PC-9 (cell line): ENCODE results near the gene CCDC9B. TPM values are rescaled to one million over a fixed set of nuclear protein-coding genes. Genes with fewer than 3 reads are reported as not detected.
A peak's percentile ranks its signal among the peaks of the same experiment; 100 is the strongest.

ENCODE experiments used
- Bru-seq: library from RNA; stranded (reverse); fragments of 400-500 nt; gene quantifications from one replicate; lab custom pipeline; 2021; lab: Mats Ljungman, UMichigan
- BruChase-seq, 2 experiments: library from RNA; stranded (reverse); fragments of 400-500 nt; gene quantifications; one replicate each; lab custom pipeline; 2021; lab: Mats Ljungman, UMichigan
- BruUV-seq: library from RNA; stranded (reverse); fragments of 400-500 nt; replicated peaks from 2 replicates; lab custom pipeline; 2021; lab: Mats Ljungman, UMichigan
- CTCF ChIA-PET: fragments of 300-600 bp; sonication (Branson Sonifier 250); formaldehyde crosslinking; loops from one replicate; lab custom pipeline; 2022; ENCODE audit warnings: antibody characterized with exemption; lab: Charles Lee
- POLR2A ChIA-PET: fragments of 300-600 bp; sonication (Branson Sonifier 250); formaldehyde crosslinking; loops from one replicate; lab custom pipeline; 2022; ENCODE audit warnings: antibody characterized with exemption; ENCODE audit not compliant: unreplicated experiment; lab: Charles Lee
- DNase-seq, 2 experiments: peaks; one replicate each; pipeline versions ENCODE4 v3.0.0 to v3.0.0-alpha.2; 2015 to 2022; ENCODE audit warnings: mixed read lengths in 1 of 2
- H2AFZ ChIP-seq: fragments of 200-600 bp; sonication (generic); 2 replicates; pipeline ENCODE4 v1.8.1; 2017; ENCODE audit warnings: antibody characterized with exemption
- H3F3A ChIP-seq: fragments of 200-600 bp; sonication (generic); 2 replicates; pipeline ENCODE4 v1.8.1; 2017; ENCODE audit warnings: antibody characterized with exemption, mild to moderate bottlenecking, low read depth; ENCODE audit not compliant: insufficient read depth
- H3K27ac ChIP-seq: fragments of 200-600 bp; sonication (generic); 2 replicates; pipeline ENCODE4 v1.6.1; 2016; ENCODE audit warnings: mixed run types
- H3K27me3 ChIP-seq: fragments of 200-600 bp; sonication (generic); 2 replicates; pipeline ENCODE4 v1.6.1; 2016; ENCODE audit warnings: low read depth, mixed run types; ENCODE audit not compliant: insufficient read depth
- H3K36me3 ChIP-seq: fragments of 200-600 bp; sonication (generic); 2 replicates; pipeline ENCODE4 v1.6.1; 2016; ENCODE audit warnings: low read depth, mixed run types
- H3K4me1 ChIP-seq: fragments of 200-600 bp; sonication (generic); replicated peaks from 2 replicates; pipeline ENCODE4 v1.6.1; 2016; ENCODE audit warnings: mixed run types; ENCODE audit not compliant: insufficient read depth
- H3K4me2 ChIP-seq: fragments of 200-600 bp; sonication (generic); 2 replicates; pipeline ENCODE4 v1.6.1; 2017; ENCODE audit warnings: mixed run types
- H3K4me3 ChIP-seq: fragments of 200-600 bp; sonication (generic); 2 replicates; pipeline ENCODE4 v1.6.1; 2016; ENCODE audit warnings: mixed run types
- H3K79me2 ChIP-seq: fragments of 200-600 bp; sonication (generic); 2 replicates; pipeline ENCODE4 v1.6.1; 2017; ENCODE audit warnings: low read depth, mixed run types
- H3K9me2 ChIP-seq: fragments of 200-600 bp; sonication (generic); 2 replicates; pipeline ENCODE4 v1.8.1; 2017; ENCODE audit warnings: mild to moderate bottlenecking; ENCODE audit not compliant: insufficient read depth
- H3K9me3 ChIP-seq: fragments of 200-600 bp; sonication (generic); 2 replicates; pipeline ENCODE4 v1.8.1; 2016; ENCODE audit warnings: low read depth; ENCODE audit not compliant: insufficient read depth
- H4K20me1 ChIP-seq: fragments of 200-600 bp; sonication (generic); 2 replicates; pipeline ENCODE4 v1.8.1; 2017; ENCODE audit not compliant: insufficient read depth
- EZH2 ChIP-seq: fragments of 200-600 bp; sonication (generic); IDR thresholded peaks from 2 replicates; pipeline ENCODE4 v1.8.0; 2017; ENCODE audit warnings: antibody characterized with exemption, low read depth
- intact Hi-C: fragments of 100-400 bp; cut with micrococcal nuclease; formaldehyde crosslinking; loops from one replicate; pipeline ENCODE4 v1.10.0; 2022; ENCODE audit not compliant: unreplicated experiment
- long read RNA-seq: library from polyadenylated mRNA; stranded (forward); transcript quantifications from one replicate; pipeline ENCODE4 v2.0.0, GENCODE V29; 2022
- total RNA-seq: library from RNA; stranded (reverse); gene quantifications from 2 replicates; pipeline ENCODE4 v1.2.3, GENCODE V29; 2021
- TF ChIP-seq, protein P1 (sequence below): fragments of 200-600 bp; sonication (generic); conservative IDR thresholded peaks from 2 replicates; pipeline ENCODE4 v1.6.1; 2017; ENCODE audit warnings: mixed run types, antibody characterized with exemption, mild to moderate bottlenecking, moderate library complexity

CCDC9B gene
- total RNA-seq (141 and 168 TPM in 2 replicates), Bru-seq, nascent RNA (percentile 90 among the genes with signal in this experiment), BruChase-seq, experiment 1, labeled RNA remaining after a 2-hour chase (percentile 95 among the genes with signal in this experiment), BruChase-seq, experiment 2, labeled RNA remaining after a 6-hour chase (percentile 89 among the genes with signal in this experiment)
- long read RNA-seq, full-length matches to known transcripts, result 8 of 15 reads
- long read RNA-seq, partial matches to known transcripts, result 3 of 15 reads
- long read RNA-seq, other reads (novel, unspliced or antisense), result 4 of 15 reads

DNA sequence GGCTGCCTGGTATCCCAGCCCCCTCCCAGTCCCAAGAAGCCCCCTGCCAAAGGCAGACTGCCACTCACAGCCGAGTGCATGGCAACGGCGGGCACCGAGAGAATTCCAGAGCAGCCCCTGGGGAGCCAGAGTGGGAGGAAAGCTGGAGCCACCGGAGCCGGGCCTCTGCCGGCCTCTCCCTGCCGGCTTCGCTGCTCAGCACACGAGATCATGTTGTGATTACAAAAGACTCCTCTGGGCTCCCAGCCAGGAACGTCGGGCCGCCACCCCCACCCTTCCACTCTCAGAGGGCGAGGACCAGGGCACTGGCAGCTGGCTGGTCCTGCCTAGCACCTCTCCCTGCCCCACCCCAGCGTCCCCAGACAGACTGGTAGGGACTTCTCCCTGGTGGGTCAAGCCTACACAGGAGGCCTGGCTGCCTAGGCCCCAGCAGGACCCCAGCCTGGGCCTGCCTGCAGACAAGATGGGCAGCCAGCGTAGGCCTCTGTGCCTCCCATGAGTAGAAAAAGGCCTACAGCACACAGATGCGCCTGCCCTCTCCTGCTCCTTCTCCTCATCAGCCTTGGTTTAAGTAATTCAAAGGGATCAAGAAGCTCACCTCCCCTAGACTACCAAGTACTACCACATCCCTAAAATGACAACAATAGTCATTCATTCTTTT is at the start of gene CCDC9B:
Gene CCDC9B (minus strand): TSS at position 200 of the 661 bp plus-strand sequence. CDS start 120 bp downstream, at position 80.
- H3K9me3 ChIP-seq, result no peaks in the 10 kb centered on the region
- H3K27ac ChIP-seq, result peak within 1 kb of the TSS; percentile 91
- DNase-seq, result peak; percentile 81 to 95
- no peaks in the 10 kb centered on the region for H3K27me3 ChIP-seq
- H3K36me3 ChIP-seq, result peaks cover 14% of the 10 kb centered on the region; the same call in 1 of the 2 replicates
- H3K4me2 ChIP-seq, result peak within 1 kb of the TSS; percentile 90
- intact Hi-C loops, result no loop called here
- no peaks in the 10 kb centered on the region for H4K20me1 ChIP-seq
- TF ChIP-seq EZH2, result no peak
- TF ChIP-seq, protein P1, sequence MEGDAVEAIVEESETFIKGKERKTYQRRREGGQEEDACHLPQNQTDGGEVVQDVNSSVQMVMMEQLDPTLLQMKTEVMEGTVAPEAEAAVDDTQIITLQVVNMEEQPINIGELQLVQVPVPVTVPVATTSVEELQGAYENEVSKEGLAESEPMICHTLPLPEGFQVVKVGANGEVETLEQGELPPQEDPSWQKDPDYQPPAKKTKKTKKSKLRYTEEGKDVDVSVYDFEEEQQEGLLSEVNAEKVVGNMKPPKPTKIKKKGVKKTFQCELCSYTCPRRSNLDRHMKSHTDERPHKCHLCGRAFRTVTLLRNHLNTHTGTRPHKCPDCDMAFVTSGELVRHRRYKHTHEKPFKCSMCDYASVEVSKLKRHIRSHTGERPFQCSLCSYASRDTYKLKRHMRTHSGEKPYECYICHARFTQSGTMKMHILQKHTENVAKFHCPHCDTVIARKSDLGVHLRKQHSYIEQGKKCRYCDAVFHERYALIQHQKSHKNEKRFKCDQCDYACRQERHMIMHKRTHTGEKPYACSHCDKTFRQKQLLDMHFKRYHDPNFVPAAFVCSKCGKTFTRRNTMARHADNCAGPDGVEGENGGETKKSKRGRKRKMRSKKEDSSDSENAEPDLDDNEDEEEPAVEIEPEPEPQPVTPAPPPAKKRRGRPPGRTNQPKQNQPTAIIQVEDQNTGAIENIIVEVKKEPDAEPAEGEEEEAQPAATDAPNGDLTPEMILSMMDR, result no peak
- peaks cover 55% of the 10 kb centered on the region for H3F3A ChIP-seq
- H3K79me2 ChIP-seq, result peaks cover 51% of the 10 kb centered on the region
- H3K4me3 ChIP-seq, result peak within 1 kb of the TSS; percentile 94
- H3K9me2 ChIP-seq, result no peaks in the 10 kb centered on the region
- H2AFZ ChIP-seq, result no peak within 1 kb of the TSS
- peaks cover 69% of the 10 kb centered on the region for H3K4me1 ChIP-seq
- ChIA-PET POLR2A (interaction anchor here (0.5 to 0.7 kb wide), 4 partner anchors 45 to 295 kb away, joined by 3 to 5 read pairs (median 4); no protein-coding TSS in a partner anchor), CTCF (interaction anchor here (0.6 to 2.0 kb wide), 3 partner anchors 13 to 66 kb away, joined by 3 to 7 read pairs (median 3); no protein-coding TSS in a partner anchor)
- BruUV-seq, result no TSS peak

DNA sequence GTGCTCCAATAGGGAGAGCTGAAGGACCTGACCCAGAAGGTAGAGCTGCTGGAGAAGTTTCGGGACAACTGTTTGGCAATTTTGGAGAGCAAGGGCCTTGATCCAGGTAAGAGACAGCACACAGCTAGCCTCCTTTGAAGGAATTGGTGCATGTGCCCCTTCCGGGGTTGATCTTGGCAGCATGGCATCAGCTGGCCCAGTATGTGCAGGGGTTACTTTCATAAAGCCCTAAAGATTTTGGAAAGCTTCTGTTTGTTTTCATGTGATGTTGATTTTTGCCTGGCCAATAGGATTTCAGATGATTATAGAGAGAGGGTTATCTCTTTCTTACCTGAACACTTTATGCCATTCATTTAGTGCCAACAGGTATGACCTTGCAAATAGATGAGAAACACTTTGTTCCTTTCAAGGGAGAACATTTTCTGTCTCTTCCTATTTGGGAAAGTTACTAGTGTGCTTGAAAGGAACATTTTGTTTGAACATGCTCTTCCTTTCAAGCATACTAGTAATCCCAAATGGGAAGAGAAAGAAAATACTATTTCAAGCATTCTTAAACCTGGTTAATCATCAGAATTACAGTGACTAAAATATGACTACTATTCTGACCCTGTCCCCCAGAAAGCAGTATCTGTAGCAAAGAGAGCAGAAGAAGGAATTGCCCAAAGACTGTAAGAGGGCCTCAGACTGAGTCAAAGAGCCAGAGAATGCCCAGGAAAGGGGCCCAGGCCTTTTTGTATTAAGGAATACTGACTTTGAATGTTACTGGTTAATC is 49.3 kb upstream of the CCDC9B start:
- Histone ChIP-seq H3K4me1 (peaks cover 3% of the 10 kb centered on the region; the same call in 1 of the 2 replicates), H3K4me3 (no peak overlapping the region), H3K4me2 (no peak overlapping the region), H4K20me1 (no peaks in the 10 kb centered on the region), H3K36me3 (peaks cover 14% of the 10 kb centered on the region; the same call in 1 of the 2 replicates), H3K27ac (no peak overlapping the region), H2AFZ (no peak overlapping the region), H3K27me3 (no peaks in the 10 kb centered on the region), H3K9me3 (no peaks in the 10 kb centered on the region), H3K79me2 (peaks cover 10% of the 10 kb centered on the region), H3K9me2 (no peaks in the 10 kb centered on the region), H3F3A (peaks cover 45% of the 10 kb centered on the region; the same call in 1 of the 2 replicates)
- no TSS peak for BruUV-seq
- TF ChIP-seq, protein P1, result no peak
- TF ChIP-seq EZH2, result no peak
- ChIA-PET POLR2A (no interaction called here), CTCF (no interaction called here)
- intact Hi-C loops, result no loop called here
- no peak for DNase-seq
